ENCODE measurements around the gene MOB4.
"Not testable (repeated sequence)": the region's sequence is repeated elsewhere in the genome, so short reads cannot be mapped to it uniquely, and the experiment has no call there.

Gene MOB4
- total RNA-seq = 27.2 reads per million, percentile 54 among the genes with 10 or more reads in this experiment

- peak; percentile 89 for DNase-seq
Measured at GRCh38 chr2:197515739-197516392, at the start of gene MOB4. MOB4 (plus strand) TSS chr2:197516066; CDS start chr2:197516087, 21 bp downstream.

DNA sequence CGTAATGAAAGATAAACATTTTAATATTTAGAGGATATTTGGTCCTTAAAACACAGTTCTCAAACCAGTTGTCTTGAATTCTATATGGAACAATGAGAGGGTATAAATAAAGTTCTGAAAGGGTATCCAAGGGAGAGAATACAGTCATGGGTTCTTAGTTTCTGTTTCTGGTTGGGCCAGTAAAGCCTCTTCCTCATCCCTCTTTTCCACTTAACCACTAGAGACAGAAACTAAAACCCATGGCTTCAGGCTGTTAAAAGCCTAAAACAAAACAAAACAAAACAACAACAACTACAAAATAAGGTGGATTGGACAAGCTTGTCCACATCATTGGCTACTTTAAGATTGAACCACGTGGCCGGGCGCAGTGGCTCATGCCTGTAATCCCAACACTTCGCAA lies 43.7 kb upstream of the MOB4 start:
- DNase-seq = no peak

DNA sequence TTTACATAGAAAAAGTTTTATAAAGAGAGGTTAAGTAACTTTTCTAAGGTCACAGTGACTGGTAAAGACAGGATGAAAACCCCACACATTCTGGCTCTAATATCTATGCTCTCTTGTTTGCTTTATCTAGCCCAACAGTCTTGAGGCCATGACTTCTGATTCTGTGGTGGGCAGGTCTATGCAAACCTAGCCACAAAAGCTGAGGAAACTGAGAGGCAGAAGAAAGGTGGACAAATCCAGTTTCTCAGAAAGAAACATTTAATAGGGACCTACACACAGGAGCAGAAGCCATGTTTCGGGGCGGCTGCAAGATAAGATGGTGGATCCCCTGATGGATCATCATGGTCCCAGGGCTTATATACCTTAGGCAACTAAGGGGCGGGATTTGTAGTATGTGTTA lies 38.1 kb upstream of the MOB4 start:
- DNase-seq = no peak

DNA sequence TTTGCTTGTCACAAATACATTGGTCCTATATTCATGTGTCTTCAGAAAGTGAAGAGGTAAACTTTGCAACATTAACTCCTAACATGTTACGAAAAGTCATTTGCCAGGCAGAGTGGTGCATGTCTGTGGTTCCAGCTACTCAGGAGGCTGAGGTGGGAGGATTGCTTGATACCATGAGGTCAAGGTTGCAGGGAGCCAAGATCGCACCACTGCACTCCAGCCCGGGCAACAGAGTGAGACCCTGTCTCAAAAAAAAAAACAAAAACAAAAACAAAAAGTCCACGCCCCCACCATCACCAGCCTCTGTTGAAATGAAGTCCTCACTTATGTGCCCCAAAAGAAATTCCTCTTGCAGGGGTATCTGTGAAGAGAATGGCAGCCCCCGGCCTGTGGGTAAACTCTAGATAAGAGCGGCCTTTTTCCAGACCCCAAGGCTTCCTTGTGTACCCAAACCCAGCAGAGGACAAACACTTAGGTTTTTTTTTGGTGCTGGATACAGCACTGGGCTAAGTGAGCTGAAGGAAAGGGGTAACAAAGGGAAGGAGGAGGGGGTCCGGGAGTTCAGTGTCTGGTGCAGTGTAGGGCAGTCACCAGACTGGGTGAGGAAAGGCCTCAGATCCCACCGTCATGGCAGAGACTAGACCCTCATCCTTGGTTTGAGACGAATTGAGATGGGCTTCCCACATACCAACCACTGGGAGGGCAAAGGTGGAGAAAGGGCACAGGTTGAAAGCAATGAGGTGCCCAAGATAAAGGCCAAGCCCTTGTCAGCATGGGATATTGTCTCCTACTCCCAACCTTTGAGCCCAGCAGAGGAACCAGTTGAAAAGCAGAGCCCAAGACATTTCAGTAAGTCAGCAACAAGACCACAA lies 35.5 kb upstream of the MOB4 start:
- DNase-seq = no peak

DNA sequence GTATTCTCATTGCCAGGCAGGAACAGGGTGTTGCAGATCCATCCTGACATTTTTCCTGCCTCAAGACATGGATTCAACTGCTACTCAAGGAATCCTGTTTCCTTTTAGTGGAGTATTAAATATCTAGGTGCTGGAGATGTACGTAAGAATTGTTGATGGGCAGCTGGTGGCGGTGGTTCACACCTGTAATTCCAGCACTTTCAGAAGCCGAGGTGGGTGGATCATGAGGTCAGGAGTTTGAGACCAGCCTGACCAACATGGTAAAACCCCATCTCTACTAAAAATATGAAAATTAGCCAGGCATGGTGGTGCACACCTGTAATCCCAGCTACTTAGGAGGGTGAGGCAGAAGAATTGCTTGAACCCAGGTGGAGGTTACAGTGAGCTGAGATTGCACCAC lies 31.6 kb upstream of the MOB4 start:
- not testable (repeated sequence) for DNase-seq

DNA sequence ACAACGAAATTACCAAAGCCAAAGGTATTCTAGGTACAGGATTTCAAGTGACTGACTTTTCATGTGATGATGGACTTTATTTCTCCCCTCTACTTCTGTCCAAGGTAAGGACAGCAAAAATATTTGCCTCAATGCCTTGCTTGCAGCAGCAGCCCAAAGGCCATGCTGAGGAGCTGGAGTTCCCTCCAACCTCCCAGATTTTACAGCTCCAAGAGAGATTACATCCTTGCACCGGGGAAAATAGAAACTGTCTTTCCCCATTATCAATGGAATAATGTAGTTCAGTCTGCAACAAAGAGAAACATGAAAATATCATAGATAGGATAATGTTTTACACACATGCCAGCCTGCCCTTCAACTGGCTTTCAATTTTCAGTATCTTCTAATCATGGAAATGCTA lies 29.7 kb upstream of the MOB4 start:
- DNase-seq = no peak

GRCh38 chr2:197487385-197487784 lies 28.5 kb upstream of the MOB4 start:
- no peak for DNase-seq

DNA sequence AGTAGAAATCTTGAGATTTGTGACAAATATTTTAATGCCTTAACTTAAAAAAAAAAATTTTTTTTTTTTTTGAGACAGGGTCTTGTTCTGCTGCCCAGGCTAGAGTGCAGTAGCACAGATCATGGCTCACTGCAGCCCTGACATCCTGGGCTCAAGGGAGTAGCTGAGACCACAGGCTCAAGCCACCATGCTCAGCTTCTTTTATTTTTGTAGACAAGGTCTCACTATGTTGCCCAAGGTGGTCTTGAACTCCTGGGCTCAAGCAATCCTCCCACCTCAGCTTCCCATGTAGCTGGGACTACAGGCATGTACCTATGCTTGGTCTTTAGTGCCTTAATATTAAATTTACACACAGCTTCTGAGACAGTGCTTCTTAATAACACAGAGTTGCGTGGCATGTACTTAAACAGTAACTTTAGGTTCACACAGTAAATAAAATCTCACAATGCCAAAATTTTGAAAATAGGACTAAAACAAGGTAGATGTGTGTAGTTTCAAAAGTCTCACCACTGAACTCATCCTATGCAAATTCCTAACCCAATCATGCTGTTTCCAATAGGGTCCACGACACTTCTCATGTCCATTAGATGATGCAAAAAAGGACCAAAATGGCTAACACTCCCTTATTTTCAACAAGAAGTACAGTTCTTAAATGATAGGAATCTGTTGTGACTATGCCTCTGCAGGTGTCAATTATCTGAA lies 20.3 kb upstream of the MOB4 start:
- no peak for DNase-seq

- no peak for DNase-seq
Measured at GRCh38 chr2:197496695-197497094, 19.2 kb upstream of the MOB4 start.

DNA sequence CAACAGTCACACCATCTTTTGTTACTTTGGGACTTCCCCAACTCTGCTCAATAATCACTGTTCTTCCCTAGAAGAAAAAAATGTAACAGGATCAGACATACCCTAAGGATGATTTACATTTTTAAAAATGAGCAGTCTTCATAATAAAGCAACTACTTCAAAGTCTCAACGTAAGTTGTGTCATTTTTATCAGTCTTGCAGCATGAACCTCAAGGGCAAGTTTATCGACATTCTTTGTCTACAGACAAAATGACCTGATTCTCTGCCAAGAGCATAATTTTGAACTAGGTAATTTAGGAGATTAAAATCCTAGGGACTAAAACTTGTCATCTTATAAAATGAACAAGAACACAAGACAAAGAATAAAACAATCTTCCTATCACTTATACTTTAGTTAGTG lies 18.5 kb upstream of the MOB4 start:
- no peak for DNase-seq

GRCh38 chr2:197498235-197498936 lies 17.5 kb upstream of the MOB4 start:
- no peak for DNase-seq

- DNase-seq = peak; percentile 34
Measured at GRCh38 chr2:197498937-197499593, 16.8 kb upstream of the MOB4 start.

- DNase-seq = peak; percentile 94
Measured at GRCh38 chr2:197499594-197500502, 16.0 kb upstream of the MOB4 start, which contains the start of the genes HSPD1 and HSPE1. HSPD1 (minus strand) TSS chr2:197499840; CDS start chr2:197498848, 992 bp downstream. HSPE1 (plus strand) TSS chr2:197500379; CDS start chr2:197500437, 58 bp downstream.

GRCh38 chr2:197500503-197501131 lies 15.2 kb upstream of the MOB4 start:
- no peak for DNase-seq

- DNase-seq = no peak
Measured at GRCh38 chr2:197502201-197502600, 13.7 kb upstream of the MOB4 start.

DNA sequence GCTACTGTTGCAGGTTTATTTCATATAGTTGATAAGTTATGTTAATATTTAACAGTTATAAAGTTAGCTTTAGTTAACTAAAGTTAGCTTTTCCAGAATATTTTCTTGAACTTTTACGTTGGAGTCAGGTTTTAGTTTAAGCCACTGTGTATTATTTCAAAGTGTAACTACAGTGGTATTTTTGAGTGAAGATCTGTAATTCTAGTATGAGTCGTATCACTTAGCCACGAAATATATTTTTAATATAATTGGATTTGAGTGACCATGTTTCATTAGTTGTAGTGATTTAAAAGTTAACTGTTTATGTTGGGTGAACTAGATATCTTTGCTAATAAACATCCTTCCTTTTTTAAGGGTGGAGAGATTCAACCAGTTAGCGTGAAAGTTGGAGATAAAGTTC lies 13.2 kb upstream of the MOB4 start:
- DNase-seq = no peak

DNA sequence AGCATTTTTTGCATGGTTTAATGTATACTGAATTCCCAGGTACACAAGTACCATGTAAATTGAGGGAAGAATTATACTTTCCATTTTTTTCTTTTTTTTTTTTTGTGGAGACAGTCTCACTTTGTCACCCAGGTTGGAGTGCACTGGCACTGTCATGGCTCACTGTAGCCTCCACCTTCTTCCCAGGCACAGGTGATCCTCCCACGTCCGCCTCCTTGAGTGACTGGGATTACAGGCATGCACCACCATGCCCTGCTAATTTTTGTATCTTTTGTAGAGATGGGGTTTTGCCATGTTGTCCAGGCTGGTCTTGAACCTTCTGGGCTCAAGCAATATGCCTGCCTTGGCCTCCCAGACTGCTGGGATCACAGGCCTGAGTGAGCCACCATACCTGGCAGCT lies 11.9 kb upstream of the MOB4 start:
- DNase-seq = no peak

DNA sequence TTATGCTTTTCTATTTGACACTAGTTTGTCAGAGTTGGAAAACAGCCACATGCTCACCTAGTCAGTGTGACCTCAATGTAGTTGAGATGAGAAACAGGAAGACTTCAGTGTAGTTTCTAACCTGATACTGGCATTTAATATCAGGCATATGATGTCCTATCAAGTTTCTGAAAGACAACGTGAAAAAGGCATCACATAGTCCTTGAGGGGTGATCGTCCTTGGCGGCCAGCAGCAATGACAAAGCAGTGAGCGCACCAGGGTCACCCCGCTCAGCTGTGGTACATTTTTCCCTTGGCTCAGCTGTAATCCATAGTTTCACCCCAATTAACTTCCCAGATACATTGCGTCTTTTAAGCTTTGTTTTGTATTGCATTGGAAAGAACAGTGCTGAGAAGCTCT lies 11.4 kb upstream of the MOB4 start:
- no peak for DNase-seq

GRCh38 chr2:197506658-197507057 lies 9.2 kb upstream of the MOB4 start:
- DNase-seq = no peak

- no peak for DNase-seq
Measured at GRCh38 chr2:197513915-197514314, 2.0 kb upstream of the MOB4 start.

DNA sequence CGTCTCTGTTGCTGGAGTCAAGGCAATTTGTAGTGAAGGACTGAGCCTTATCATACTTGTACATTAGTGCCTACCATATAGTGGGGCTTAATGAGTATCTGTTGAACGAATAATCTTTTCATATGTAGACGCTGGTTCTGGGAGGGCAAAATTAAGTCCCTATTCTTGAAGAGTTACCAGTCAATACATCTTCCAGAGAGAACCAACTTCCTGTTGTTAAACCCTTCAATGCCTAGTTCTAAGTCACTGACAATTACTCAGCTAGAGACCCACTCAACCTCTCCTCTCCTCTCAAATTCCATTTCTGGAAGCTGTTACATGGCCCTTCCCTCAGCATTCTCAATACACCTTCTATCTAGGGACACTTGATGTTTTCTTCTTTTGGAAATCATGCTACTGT lies 1.1 kb upstream of the MOB4 start:
- DNase-seq = no peak

Data from effector CD4-positive, alpha-beta T cell (primary cell).